ENCODE results near the gene MARCHF2. TPM values are rescaled to one million over a fixed set of nuclear protein-coding genes. Genes with fewer than 3 reads are reported as not detected.
"Not testable (repeated sequence)": the region's sequence is repeated elsewhere in the genome, so short reads cannot be mapped to it uniquely, and the experiment has no call there.

Gene MARCHF2
- total RNA-seq, 1 donor from 2014 or later, result 45.8 TPM

DNA sequence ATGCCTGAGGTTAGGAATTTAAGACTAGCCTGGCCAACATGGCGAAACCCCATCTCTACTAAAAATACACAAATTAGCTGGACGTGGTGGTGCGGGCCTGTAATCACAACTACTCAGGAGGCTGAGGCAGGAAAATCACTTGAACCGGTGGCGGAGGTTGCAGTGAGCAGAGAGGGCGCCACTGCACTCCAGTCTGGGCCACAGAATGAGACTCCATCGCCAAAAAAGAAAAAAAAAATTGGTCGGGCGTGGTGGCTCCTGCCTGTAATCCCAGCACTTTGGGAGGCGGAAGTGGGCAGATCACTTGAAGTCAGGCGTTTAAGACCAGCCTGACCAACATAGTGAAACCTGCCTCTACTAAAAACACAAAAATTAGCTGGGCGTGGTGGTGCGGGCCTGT is 2.4 kb upstream of the MARCHF2 start:
- DNase-seq (ENCODE audit: low spot score), result not testable (repeated sequence)

DNA sequence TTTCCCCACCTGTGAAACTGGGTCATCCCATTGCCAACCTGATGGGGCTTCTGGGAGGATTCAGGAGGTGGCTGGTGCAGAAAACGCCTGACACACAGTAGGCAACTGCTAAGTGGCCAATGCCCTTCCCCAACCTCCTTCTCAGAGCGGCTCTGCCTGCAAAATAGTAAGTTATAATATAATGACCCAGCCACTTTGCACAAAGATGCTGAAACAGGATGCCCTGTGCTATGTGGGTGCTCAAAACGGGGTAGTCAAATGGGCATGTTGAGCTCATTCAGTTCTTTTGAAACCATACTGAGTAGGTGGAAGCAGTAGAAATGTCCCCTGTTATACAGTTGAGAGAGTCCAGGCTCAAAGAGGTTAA is 507 bp downstream of the MARCHF2 start:
- DNase-seq (ENCODE audit: low spot score), result no peak

DNA sequence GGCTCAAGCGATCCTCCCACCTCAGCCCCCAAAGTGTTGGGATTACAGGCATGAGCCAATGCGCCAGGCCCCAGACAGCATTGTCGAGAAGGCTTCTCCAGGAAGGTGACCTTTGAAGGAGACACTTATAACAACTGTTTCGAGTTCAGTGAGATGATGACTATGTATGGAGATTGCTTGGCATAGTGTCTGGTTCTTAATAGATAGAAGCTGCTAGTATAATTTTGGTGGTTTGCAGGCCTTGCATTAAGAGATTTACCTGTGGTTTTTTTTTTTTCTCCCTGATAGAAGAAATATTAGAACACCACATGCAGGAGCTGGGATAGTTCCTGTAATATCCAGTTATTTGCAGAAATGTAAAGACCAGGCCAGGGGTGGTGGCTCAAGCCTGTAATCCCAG is 3.7 kb downstream of the MARCHF2 start:
- DNase-seq (ENCODE audit: low spot score), result no peak

DNA sequence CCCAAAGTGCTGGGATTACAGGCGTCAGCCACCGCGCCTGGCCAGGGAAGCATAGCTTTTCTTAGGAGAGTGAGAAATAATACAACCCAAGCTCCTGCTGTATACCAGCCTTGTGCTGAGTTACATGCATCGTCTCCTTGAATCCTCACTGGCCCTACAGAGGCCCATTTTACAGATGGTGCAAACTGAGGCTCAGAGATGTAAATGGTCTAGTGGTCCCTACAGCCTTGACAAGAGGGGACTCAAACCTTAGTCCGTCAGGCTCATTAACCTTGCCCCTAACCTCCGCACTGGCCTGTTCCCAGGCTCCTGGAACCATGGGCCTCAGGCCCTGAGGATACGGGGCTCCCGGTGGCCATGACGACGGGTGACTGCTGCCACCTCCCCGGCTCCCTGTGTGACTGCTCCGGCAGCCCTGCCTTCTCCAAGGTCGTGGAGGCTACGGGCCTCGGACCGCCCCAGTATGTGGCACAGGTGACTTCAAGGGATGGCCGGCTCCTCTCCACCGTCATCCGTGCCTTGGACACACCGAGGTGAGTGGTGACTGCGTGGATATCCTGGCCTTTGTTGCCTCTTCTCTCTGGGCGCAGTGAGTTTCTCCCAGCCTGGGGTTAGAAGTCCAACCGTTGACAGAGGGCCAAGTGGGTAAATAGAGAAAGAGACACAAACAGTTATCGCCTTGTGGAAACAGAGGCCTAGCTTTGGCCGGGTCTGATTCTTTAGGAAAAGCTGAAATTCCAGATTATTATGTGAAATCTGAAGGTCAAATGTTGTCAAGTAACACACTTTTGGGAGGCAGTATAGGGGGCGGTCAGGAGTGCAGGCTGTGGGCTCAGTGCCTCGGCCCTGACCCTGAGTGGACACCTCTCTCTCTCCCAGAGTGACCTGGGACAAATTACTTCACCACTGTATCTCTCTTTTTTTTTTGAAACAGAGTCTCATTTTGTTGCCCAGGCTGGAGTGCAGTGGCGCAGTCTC is 8.7 kb downstream of the MARCHF2 start:
- no peak for DNase-seq (ENCODE audit: low spot score)

DNA sequence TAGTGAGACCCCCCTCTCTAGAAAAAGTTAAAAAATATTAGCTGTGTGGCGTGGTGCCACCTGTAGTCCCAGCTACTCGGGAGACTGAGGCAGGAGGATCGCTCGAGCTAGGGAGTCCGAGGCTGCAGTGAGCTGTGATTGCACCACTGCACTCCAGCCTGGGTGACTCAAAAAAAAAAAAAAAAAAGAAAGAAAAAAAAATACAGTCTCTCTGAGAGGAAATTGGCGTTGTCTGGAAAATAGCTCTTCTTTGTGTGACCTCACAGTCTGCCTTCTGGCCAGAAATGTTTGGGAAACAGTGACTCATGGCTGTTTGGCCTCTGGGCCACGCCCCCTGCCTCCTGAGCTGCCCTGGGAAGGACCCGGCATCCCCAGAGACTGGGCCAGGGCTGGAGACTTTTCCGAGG is 10.7 kb downstream of the MARCHF2 start:
- DNase-seq (ENCODE audit: low spot score), result peak; percentile 86

DNA sequence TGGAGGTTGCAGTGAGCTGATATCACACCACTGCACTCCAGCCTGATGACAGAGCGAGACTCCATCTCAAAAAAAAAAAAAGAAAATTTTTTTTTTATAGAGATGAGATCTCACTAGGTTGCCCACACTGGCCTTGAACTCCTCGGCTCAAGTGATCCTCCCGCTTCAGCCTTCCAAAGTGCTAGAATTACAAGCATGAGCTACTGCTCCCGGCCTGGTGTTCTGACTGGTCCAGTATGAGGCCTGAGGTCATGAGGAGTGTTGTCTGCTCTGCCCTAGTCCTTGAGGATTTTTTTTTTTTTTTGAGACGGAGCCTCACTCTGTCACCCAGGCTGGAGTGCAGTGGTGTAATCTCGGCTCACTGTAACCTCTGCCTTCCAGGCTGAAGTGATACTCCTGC is 12.2 kb downstream of the MARCHF2 start:
- DNase-seq (ENCODE audit: low spot score), result not testable (repeated sequence)

DNA sequence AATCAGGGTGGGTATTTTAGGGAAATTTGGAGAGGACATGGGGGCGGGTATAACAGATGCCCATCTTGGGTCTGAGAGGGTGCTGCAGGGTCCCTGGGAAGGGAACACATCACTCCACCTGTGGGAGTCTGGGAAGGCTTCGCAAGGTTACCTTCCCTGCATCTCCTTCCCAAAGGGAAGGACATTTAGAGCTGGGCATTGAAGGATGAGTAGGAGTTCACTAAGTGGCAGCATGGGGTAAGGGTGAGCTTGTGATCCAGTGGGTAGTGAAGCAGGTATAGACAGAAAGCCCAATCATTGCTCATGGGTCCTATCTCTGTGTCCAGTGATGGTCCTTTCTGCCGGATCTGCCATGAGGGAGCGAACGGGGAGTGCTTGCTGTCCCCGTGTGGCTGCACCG is 13.2 kb downstream of the MARCHF2 start:
- DNase-seq (ENCODE audit: low spot score), result no peak

DNA sequence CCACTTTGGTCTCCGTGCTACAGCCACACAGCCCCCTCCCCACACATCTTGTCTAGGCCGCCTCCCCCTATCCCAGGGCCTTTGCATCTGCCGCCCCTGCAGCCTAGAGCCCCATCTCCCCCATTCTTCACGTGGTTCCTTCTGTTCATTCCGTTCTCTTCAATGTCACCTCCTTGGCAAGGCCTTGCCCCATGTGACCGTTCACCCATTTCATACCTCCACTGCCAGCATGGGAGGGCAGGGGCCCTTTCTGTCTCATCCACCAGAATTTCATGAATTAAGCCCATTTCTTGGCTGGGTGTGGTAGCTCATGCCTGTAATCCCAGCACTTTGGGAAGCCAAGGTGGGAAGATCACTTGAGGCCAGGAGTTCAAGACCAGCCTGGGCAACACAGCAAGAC is 15.9 kb downstream of the MARCHF2 start:
- DNase-seq (ENCODE audit: low spot score), result no peak

DNA sequence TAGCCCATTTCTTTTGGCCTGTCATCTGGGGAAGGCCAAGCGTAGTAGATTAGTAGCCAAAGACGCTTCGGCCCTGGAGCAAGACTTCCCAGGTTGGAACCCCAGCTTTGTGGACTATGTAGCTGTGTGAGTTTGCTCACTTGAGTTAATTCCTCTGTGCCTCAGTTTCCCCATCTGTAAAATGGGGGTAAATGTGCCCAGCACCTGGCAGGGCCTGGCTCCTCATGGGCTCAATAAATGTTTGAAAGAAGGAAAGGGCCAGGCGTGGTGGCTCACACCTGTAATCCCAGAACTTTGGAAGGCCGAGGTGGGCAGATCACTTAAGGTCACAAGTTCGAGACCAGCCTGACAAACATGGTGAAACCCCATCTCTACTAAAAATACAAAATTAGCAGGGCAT is 16.7 kb downstream of the MARCHF2 start:
- no peak for DNase-seq (ENCODE audit: low spot score)

DNA sequence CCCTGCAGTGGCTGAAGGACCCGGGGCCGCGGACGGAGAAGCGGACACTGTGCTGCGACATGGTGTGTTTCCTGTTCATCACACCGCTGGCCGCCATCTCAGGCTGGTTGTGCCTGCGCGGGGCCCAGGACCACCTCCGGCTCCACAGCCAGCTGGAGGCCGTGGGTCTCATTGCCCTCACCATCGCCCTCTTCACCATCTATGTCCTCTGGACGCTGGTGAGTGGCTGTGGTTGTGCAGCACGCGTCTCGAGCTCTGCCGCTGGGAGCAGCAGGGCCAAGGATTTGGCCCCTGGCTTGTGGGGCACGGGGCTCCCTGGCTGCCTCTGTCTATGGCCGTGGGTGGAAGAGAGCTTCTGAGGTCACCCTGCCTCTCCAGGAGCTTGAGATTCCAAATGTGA is 17.5 kb downstream of the MARCHF2 start:
- DNase-seq (ENCODE audit: low spot score), result no peak

DNA sequence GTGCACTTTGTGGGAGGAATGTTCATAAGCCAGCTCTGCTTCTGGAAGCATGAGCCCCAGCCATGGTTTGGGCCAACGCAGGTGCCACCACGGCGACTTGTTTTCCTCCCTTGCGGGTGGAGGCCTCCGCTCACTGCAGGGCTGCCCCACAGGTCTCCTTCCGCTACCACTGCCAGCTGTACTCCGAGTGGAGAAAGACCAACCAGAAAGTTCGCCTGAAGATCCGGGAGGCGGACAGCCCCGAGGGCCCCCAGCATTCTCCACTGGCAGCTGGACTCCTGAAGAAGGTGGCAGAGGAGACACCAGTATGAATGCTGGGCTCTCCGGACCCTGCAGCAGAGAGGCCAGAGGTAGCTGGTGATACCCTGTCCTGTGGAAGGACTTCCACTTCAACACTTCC is 25.1 kb downstream of the MARCHF2 start:
- no peak for DNase-seq (ENCODE audit: low spot score)

DNA sequence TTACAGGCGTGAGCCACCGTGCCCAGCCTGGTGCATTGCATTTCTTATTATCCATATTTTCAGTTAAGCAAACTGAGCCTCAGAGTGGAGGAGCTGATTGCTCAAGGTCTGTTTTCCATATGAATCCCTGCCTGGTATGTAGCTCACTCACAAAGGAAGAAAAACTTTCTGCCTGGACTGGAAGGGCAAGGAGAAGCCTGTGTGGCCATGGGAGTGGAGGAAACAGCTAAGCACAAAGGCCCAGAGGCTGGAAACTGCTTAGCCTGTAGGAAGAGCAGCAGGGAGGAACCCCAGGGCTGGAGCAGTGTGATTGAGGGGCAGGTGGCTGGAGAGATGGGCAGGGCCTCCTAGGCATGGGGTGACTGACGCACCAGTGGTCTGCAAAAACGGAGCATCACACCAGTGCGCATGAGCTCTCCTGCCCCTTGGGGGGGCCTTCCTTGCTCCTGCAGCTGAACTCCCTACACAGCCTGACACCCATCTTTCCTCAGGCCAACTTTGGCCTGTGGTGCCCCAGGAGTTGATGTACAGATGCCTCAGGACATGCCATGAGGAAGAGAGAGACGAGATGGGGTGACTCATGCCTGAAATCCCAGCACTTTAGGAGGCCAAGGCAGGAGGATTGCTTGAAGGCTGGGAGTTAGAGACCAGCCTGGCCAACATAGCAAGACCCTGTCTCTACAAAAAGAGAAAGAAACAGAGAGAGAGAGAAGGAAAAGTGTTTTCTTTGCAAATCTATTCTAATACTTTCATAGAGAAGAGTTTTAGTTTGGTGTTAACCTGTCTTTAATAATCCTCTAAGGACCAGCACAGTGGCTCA is 28.8 kb downstream of the MARCHF2 start:
- DNase-seq (ENCODE audit: low spot score), result no peak

DNA sequence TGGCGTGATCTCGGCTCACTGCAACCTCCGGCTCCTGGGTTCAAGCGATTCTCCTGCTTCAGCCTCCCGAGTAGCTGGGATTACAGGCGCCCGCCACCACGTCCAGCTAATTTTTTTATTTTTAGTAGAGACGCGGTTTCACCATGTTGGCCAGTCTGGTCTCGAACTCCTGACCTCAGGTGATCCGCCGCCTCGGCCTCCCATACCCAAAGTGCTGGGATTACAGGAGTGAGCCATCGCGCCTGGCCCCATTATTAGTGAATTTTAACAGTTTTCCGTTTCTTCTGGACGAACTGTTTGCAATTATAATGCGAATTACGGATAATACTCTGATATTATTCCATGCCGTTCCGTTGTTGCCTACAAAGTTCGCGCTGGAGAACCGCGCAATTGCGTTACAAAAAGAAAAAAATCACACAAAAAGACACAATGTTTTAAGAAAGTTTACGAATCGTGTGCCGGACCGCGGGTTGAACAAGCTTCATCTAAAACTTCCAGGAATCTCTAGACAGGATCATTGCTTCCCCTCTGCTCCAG is 31.1 kb downstream of the MARCHF2 start:
- not testable (repeated sequence) for DNase-seq (ENCODE audit: low spot score)

DNA sequence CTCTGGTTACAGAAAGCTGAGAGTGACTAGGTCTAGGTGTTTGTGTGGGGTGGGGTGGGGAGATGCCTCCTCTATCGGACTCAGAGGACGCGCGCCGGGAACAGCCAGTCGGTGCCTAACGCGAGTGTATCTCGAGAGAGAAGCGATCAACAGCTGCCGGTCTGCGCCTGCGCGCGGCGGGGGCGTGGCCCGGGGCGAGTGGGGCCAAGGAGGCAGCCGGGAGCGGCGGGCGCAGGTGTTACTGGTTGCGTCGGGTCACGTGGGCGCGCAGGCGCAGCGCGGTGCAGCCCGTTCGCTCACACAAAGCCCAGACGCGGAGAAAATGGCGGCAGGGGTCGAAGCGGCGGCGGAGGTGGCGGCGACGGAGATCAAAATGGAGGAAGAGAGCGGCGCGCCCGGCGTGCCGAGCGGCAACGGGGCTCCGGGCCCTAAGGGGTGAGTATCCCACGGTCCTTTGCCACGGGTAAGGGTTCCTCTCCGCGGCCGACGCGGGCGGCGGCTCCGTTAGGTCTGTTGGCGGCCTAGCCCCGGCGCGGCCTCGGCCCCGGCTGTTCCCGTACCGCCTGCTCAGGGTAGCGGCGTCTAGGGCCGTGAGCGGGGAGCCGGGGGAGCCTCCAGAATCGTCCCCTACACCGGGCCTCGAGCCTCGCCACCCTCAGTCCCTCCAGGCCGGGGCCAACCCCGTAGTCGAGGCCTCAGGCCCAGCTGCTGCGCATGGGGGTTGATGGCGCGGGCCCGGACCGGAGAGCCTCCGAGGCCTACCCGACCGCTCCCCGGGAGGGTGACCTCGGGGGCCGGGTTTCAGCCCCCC is 31.8 kb downstream of the MARCHF2 start, which contains the start of gene HNRNPM:
Gene HNRNPM, plus strand, starts transcription at position 299 of the 811 bp plus-strand sequence. Its CDS starts 24 bp downstream, at position 323.
- peak; percentile 100 for DNase-seq (ENCODE audit: low spot score)

DNA sequence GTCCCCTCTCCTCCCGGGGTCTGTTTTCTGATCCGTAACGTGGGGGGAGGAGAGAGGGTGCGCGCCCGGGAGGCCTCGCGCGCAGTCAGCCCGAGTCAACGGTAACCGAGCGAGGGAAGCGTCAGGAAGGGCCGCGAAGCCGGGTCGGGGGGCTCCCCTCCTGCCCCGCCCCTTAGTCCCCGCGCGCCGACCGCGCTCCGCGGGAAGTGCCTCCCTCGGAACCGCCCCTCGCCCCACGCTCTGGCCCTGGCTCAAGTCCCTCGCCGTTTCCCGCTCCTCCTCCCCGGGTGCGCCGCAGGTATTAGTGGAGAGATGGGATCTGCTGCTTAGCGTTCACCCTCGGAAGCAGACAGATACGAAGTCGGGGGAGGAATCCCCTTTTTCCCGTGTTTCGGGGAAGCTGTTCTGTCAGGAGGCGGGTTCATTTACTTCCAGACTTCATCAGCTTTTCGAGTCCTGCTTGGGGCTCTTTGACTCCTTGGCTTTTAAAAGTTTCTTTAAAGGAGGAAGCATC is 32.4 kb downstream of the MARCHF2 start:
- peak; percentile 34 for DNase-seq (ENCODE audit: low spot score)

DNA sequence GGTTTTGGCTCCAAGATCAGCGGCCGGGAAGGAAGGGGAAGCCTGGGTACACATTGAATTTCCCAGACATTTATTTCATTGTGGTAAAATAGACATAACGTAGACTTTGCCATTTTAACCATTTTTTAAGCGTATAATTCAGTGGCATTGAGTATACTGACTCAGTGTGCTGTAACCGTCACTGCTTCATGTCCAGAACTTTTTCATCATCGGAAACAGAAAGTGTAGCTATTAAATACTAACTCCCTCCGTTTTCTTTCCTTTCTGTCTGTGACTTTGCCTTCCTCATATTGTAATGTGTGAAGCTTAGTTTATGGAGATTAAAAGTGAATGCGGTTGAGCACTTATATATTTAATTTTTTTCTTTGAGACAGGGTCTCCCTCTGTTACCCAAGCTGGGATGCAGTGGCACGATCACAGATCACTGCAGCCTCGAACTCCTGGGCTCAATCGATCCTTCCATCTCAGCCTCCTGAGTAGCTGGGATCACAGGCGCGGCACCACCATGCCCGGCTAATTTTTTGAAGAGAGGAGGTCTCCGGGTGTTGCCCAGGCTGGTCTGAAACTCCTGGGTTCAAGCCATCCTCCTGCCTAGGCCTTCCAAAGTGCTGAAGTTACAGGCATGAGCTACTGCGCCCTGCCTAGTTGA is 33.1 kb downstream of the MARCHF2 start:
- no peak for DNase-seq (ENCODE audit: low spot score)

DNA sequence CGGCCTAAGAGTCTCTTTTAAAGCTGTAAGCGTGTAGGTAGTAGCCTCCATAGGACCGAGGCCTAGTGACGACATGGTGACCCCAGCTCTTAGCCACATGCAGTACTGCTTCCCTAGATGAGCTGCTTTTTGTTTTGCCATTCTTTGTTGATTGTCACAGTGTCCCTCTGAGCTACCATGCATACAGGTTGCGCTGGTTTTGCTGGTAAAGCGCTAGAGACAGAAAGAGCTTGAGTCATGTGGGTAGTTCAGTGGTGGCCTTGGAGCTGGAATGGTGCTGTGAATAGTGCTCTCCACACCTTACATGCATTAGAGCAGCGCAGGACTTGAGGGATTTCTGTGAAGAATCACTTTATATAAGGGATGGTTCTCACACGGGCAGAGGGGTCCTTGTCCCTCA is 36.7 kb downstream of the MARCHF2 start:
- DNase-seq (ENCODE audit: low spot score), result no peak

DNA sequence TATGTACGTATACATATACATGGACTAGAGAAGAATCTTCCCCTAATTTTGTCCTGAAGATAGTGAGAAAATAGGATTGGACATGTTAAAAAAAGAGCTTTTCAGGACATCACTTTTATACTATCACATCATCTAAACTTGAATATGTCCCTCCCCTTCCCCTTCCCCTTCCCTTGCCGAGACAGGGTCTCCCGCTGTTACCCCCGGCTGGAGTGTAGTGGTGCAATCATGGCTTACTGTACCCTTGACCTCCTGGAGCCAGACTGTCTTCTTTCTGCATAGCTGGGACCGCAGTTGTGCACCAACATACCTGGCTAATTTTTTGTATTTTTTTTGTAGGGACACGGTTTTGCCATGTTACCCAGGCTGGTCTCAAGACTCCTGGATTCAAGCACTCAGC is 38.3 kb downstream of the MARCHF2 start:
- DNase-seq (ENCODE audit: low spot score), result no peak

DNA sequence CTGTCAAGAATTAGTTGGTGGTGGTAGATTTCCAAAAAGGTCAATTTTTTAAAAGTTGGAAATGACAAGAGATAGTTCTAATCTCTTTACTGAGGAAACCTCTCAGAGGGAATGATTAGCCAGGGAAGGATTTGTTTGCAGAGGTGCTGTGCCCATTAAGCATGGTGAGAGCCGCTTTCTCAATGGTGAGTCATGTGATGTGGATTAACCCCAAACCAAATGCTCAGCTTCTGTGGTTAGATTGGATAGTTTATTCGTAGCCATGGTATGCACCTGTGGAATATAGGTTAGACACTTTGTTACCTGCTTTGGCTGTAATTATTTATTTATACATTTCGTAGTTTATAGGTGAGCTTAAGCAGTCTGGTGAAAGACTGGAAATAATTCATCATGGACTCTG is 38.8 kb downstream of the MARCHF2 start:
- DNase-seq (ENCODE audit: low spot score), result no peak

DNA sequence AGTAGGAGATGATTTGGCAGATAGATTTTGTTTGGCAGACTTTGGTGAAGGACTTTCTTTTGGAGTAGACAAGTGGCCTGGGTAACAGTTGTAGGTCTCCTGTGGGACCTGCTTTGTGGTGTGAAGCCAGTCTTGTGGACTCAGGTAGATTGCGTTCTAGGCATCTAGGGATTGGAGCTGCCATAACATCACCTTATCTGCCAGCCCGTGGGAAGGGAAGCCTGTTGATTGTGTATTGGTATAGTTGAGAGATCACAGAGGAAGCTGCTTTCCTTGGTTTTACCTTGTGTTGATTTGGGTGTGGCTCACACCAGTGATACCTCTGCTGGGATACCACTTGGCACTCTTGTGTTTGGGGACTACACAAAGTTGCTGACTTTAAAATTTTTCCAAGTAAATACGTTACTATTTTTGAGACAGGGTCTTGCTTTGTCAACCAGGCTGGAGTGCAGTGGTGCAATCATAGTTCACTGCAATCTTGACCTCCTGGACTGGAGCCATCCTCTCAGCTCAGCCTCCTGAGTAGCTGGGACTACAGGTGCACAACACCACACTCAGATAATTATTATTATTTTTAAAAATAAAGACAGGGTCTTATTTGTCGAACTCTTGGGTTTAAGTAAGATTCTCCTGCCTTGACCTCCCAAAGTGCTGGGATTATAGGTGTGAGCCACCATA is 39.5 kb downstream of the MARCHF2 start:
- no peak for DNase-seq (ENCODE audit: low spot score)

Measured in mucosa of gallbladder (tissue), 1 donor.